ENCODE results near the gene RNASE1. TPM values are rescaled to one million over a fixed set of nuclear protein-coding genes. Genes with fewer than 3 reads are reported as not detected.

RNASE1 gene
- total RNA-seq, 2 donors from 2014 or later = not detected

Other genes with a start within 250 kb of the RNASE1 start
- gene RNASE9, start 241.8 kb downstream of the RNASE1 start, total RNA-seq = not detected
- gene RNASE11, start 214.8 kb downstream of the RNASE1 start, total RNA-seq = not detected
- gene RNASE12, start 211.5 kb downstream of the RNASE1 start, total RNA-seq = not detected
- not detected for gene OR6S1, start 161.2 kb downstream of the RNASE1 start, total RNA-seq
- under 1 TPM in 1 of 2 donors, not detected in 1; 0.63 TPM for gene RNASE4, start 118.3 kb downstream of the RNASE1 start, total RNA-seq
- under 1 TPM in 1 of 2 donors, not detected in 1; 0.40 TPM for gene ANG, start 114.1 kb downstream of the RNASE1 start, total RNA-seq
- not detected for gene EDDM3A, start 57.0 kb downstream of the RNASE1 start, total RNA-seq
- gene EDDM3B, start 34.4 kb downstream of the RNASE1 start, total RNA-seq = not detected
- 1 to 10 TPM; 2.9 to 4.1 TPM for gene RNASE6, start 21.6 kb downstream of the RNASE1 start, total RNA-seq
- gene RNASE3, start 88.5 kb upstream of the RNASE1 start, total RNA-seq = not detected
- 1 to 10 TPM in 1 of 2 donors, not detected in 1; 1.2 TPM for gene RNASE2, start 152.6 kb upstream of the RNASE1 start, total RNA-seq
- 10 to 100 TPM; 76.6 to 91.2 TPM for gene METTL17, start 187.1 kb upstream of the RNASE1 start, total RNA-seq
- not detected for gene SLC39A2, start 196.4 kb upstream of the RNASE1 start, total RNA-seq
- 10 to 100 TPM; 29.8 to 38.2 TPM for gene NDRG2, start 222.2 kb upstream of the RNASE1 start, total RNA-seq
- gene TPPP2, start 227.4 kb upstream of the RNASE1 start, total RNA-seq = not detected
- gene RNASE13, start 232.0 kb upstream of the RNASE1 start, total RNA-seq = not detected
- gene RNASE7, start 239.5 kb upstream of the RNASE1 start, total RNA-seq = not detected

Measured in T-helper 17 cell (primary cell).